ENCODE results near the gene OSBPL2. TPM values are rescaled to one million over a fixed set of nuclear protein-coding genes. Genes with fewer than 3 reads are reported as not detected.

OSBPL2 gene
- total and polyA plus RNA-seq, 2 donors (not counting 3 experiments of a cell fraction or from before 2014, with no cell fraction given), result 13.1 to 33.0 TPM

- Histone ChIP-seq H3K79me2 (ENCODE audit: control insufficient read depth, insufficient read depth, low read length) (no peaks in the 10 kb centered on the region), H3K36me3 (ENCODE audit: control insufficient read depth in 2 of 2, extremely low read depth in 1 of 2, insufficient read depth in 2 of 2, low read length in 2 of 2) (peaks cover 3 to 34% of the 10 kb centered on the region in 2 experiments), H3K4me2 (ENCODE audit: insufficient read depth, low read length) (no peak overlapping the region), H3K9me3 (replicated peaks; ENCODE audit: control insufficient read depth, insufficient read depth, low read length) (no peaks in the 10 kb centered on the region), H3K9me1 (replicated peaks; ENCODE audit: control insufficient read depth, extremely low read depth, insufficient read depth, low read length) (no peaks in the 10 kb centered on the region), H3K27me3 (ENCODE audit: control insufficient read depth in 2 of 2, insufficient read depth in 2 of 2, low read length in 2 of 2) (no peaks in the 10 kb centered on the region), H3K4me3 (replicated peaks in 1 of 3; ENCODE audit: insufficient read depth in 1 of 3, low read depth in 1 of 3, low read length in 3 of 3) (no peak overlapping the region), H3K27ac (ENCODE audit: insufficient read depth, low read depth, low read length) (no peak overlapping the region), H2AFZ (ENCODE audit: low read depth, low read length) (no peak overlapping the region), H3K9ac (replicated peaks; ENCODE audit: extremely low read depth, insufficient read depth, low read length) (no peak overlapping the region), H4K20me1 (replicated peaks; ENCODE audit: control insufficient read depth, extremely low read depth, insufficient read depth, low read length) (no peaks in the 10 kb centered on the region), H3K4me1 (ENCODE audit: control insufficient read depth, extremely low read depth, insufficient read depth, low read length) (no peaks in the 10 kb centered on the region)
- POLR2A ChIA-PET, result no interaction called here
- DNase-seq (ENCODE audit: low read depth, low spot score) (no peak), FAIRE-seq (no peak)
- BruUV-seq (replicated peaks), result no TSS peak
- CTCF ChIA-PET, result no interaction called here
- intact Hi-C loops (cut with micrococcal nuclease), result no loop called here
- TF ChIP-seq FOS (IDR thresholded peaks at IDR 0.05; ENCODE audit: borderline replicate concordance, insufficient read depth, low read length), result no peak
- TF ChIP-seq GATA2 (IDR thresholded peaks at IDR 0.05; ENCODE audit: insufficient read depth, insufficient read length, low read depth, low read length), result no peak
- TF ChIP-seq MYC (IDR thresholded peaks at IDR 0.05; ENCODE audit: low read depth, low read length), result no peak
- no peak for TF ChIP-seq EZH2 (IDR thresholded peaks at IDR 0.05; ENCODE audit: borderline replicate concordance, low read depth, low read length, severe bottlenecking)
- TF ChIP-seq, protein P1, sequence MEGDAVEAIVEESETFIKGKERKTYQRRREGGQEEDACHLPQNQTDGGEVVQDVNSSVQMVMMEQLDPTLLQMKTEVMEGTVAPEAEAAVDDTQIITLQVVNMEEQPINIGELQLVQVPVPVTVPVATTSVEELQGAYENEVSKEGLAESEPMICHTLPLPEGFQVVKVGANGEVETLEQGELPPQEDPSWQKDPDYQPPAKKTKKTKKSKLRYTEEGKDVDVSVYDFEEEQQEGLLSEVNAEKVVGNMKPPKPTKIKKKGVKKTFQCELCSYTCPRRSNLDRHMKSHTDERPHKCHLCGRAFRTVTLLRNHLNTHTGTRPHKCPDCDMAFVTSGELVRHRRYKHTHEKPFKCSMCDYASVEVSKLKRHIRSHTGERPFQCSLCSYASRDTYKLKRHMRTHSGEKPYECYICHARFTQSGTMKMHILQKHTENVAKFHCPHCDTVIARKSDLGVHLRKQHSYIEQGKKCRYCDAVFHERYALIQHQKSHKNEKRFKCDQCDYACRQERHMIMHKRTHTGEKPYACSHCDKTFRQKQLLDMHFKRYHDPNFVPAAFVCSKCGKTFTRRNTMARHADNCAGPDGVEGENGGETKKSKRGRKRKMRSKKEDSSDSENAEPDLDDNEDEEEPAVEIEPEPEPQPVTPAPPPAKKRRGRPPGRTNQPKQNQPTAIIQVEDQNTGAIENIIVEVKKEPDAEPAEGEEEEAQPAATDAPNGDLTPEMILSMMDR (IDR thresholded peaks at IDR 0.05; ENCODE audit: extremely low read depth in 1 of 2, insufficient read depth in 1 of 2, low read depth in 1 of 2, low read length in 2 of 2), result no peak
- no peak for TF ChIP-seq JUN (IDR thresholded peaks at IDR 0.05; ENCODE audit: borderline replicate concordance, insufficient read depth, insufficient read length, low read depth)
- no peak for TF ChIP-seq POLR2AphosphoS5 (IDR thresholded peaks at IDR 0.05; ENCODE audit: insufficient read depth, low read depth, low read length)
- TF ChIP-seq POLR2A (IDR thresholded peaks at IDR 0.05; ENCODE audit: low read depth, low read length), result no peak
- TF ChIP-seq MAX (IDR thresholded peaks at IDR 0.05; ENCODE audit: insufficient read depth, insufficient read length), result no peak
- dilution Hi-C loops (cut with MboI; ENCODE audit: extremely low pct_ligation_motif_present, low sequenced_read_pairs), result no loop called here
Measured at GRCh38 chr20:62276439-62276838, 38.1 kb downstream of the OSBPL2 start.

Measured in endothelial cell of umbilical vein (primary cell).